Common myeloid progenitor, CD34-positive (primary cell): ENCODE data around the gene GORASP1.
"Not testable (repeated sequence)": the region's sequence is repeated elsewhere in the genome, so short reads cannot be mapped to it uniquely, and the experiment has no call there.

Source experiments
- CTCF ChIA-PET: fragments of 350-600 bp; sonication (Branson Sonifier 250); formaldehyde crosslinking; loops from one replicate; lab custom pipeline; 2021; ENCODE audit warnings: antibody characterized with exemption; lab: Charles Lee
- POLR2A ChIA-PET: fragments of 350-600 bp; sonication (Branson Sonifier 250); formaldehyde crosslinking; loops from one replicate; lab custom pipeline; 2021; ENCODE audit warnings: antibody characterized with exemption; lab: Charles Lee
- DNase-seq, 3 donors: peaks; one replicate each; pipeline versions ENCODE4 v3.0.0 to v3.0.0-alpha.2; 2013
- H3K27ac ChIP-seq, 2 experiments: 1 replicate in 1 of 2; 2 replicates in 1 of 2; pipeline ENCODE4 v1.7.0; 2013; ENCODE audit warnings: inconsistent platforms in 2 of 2, low read length in 2 of 2, mild to moderate bottlenecking in 2 of 2, low read depth in 1 of 2, moderate library complexity in 1 of 2; ENCODE audit not compliant: severe bottlenecking in 2 of 2, insufficient read depth in 1 of 2, poor library complexity in 1 of 2
- H3K27me3 ChIP-seq, 5 experiments: replicated peaks in 2 of 5; 1 replicate in 3 of 5; 2 replicates in 2 of 5; pipeline versions ENCODE4 v1.6.1 to v1.7.0; 2013; ENCODE audit warnings: low read length in 4 of 5, mild to moderate bottlenecking in 2 of 5, moderate library complexity in 2 of 5, inconsistent platforms in 1 of 5; ENCODE audit not compliant: insufficient read depth in 5 of 5, control insufficient read depth in 4 of 5
- H3K36me3 ChIP-seq, 4 experiments: 1 replicate in 2 of 4; 2 replicates in 2 of 4; pipeline versions ENCODE4 v1.6.1 to v1.7.0; 2013; ENCODE audit warnings: low read length in 3 of 4, control low read depth in 1 of 4, mild to moderate bottlenecking in 1 of 4; ENCODE audit not compliant: control insufficient read depth in 4 of 4, insufficient read depth in 4 of 4
- H3K4me1 ChIP-seq, 4 experiments: 1 replicate in 3 of 4; 2 replicates in 1 of 4; pipeline versions ENCODE4 v1.6.1 to v1.7.1; 2013; ENCODE audit warnings: low read length in 3 of 4, mild to moderate bottlenecking in 3 of 4, control low read depth in 1 of 4, inconsistent platforms in 1 of 4, moderate library complexity in 1 of 4; ENCODE audit not compliant: control insufficient read depth in 4 of 4, insufficient read depth in 4 of 4; ENCODE audit errors: control extremely low read depth in 1 of 4
- H3K4me3 ChIP-seq, 7 experiments: 1 replicate in 4 of 7; 2 replicates in 3 of 7; pipeline versions ENCODE4 v1.5.1 to v1.7.0; 2013; ENCODE audit warnings: mild to moderate bottlenecking in 7 of 7, low read length in 6 of 7, moderate library complexity in 6 of 7, inconsistent platforms in 2 of 7, low read depth in 2 of 7, control low read depth in 1 of 7; ENCODE audit not compliant: insufficient read depth in 4 of 7, control insufficient read depth in 1 of 7; ENCODE audit errors: extremely low read depth in 1 of 7
- H3K9me3 ChIP-seq, 5 experiments: 1 replicate in 4 of 5; 2 replicates in 1 of 5; pipeline versions ENCODE4 v1.6.1 to v1.7.1; 2013; ENCODE audit warnings: low read length in 4 of 5, mild to moderate bottlenecking in 2 of 5, inconsistent platforms in 1 of 5, low read depth in 1 of 5, moderate library complexity in 1 of 5; ENCODE audit not compliant: control insufficient read depth in 4 of 5, insufficient read depth in 2 of 5; ENCODE audit errors: control extremely low read depth in 1 of 5
- WGBS: methylation state at CpG from one replicate; pipeline ENCODE4 v1.1.5; 2013; ENCODE audit not compliant: insufficient coverage; 5-methylcytosine and 5-hydroxymethylcytosine counted together

The GORASP1 gene

GRCh38 chr3:39061228-39061627 lies 46.2 kb downstream of the GORASP1 start:
- POLR2A ChIA-PET, H3K4me3 ChIP-seq, CTCF ChIA-PET, H3K27ac ChIP-seq, H3K9me3 ChIP-seq, H3K36me3 ChIP-seq, H3K27me3 ChIP-seq, DNase-seq: not testable (repeated sequence)
- peaks cover 0 to 12% (median 3%) of the 10 kb centered on the region in 4 experiments for H3K4me1 ChIP-seq
- no CpG with 5 or more reads among the region's 2 CpGs for WGBS

DNA sequence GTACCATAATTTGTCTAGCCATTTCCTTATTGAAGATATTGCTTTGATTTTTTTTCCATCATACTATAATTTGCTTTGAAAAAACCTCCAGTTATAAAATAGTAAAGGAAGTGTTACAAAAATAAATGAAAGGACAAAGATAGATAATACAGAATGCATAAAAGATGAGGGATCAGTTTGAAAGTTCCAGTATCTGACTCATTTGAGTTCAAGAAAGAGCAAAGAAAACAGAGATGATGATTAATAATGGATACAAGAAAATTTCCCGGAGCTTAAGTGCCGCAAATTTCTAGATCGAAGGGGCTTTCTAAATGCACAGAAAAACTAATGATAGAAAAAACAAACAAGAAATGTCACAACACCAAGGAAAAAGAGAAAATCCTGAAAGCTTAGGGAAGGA lies 51.3 kb downstream of the GORASP1 start:
- H3K9me3 ChIP-seq: peaks cover 0 to 1% (median 0%) of the 10 kb centered on the region in 5 experiments
- no peaks in the 10 kb centered on the region for H3K27me3 ChIP-seq
- H3K4me3 ChIP-seq: no peak overlapping the region
- no peak for DNase-seq
- no peaks in the 10 kb centered on the region for H3K36me3 ChIP-seq
- CTCF ChIA-PET: interaction anchor here (2.2 kb wide), 1 partner anchor 9 kb away, joined by 8 read pairs; no protein-coding TSS in a partner anchor
- no peak overlapping the region for H3K27ac ChIP-seq
- no CpG with 5 or more reads among the region's 3 CpGs for WGBS
- POLR2A ChIA-PET: interaction anchor here (0.6 kb wide), 1 partner anchor 25 kb away, joined by 5 read pairs; no protein-coding TSS in a partner anchor
- peaks cover 0 to 21% (median 14%) of the 10 kb centered on the region in 4 experiments for H3K4me1 ChIP-seq

- WGBS: 100% methylated on average over 2 of the region's 2 CpGs
- no peak overlapping the region for H3K4me3 ChIP-seq
- no peaks in the 10 kb centered on the region for H3K27me3 ChIP-seq
- DNase-seq: no peak
- ChIA-PET CTCF (no interaction called here), POLR2A (no interaction called here)
- no peaks in the 10 kb centered on the region for H3K9me3 ChIP-seq
- H3K36me3 ChIP-seq: no peaks in the 10 kb centered on the region
- H3K27ac ChIP-seq: no peak overlapping the region
- H3K4me1 ChIP-seq: peaks cover 2 to 22% (median 16%) of the 10 kb centered on the region in 4 experiments
Measured at GRCh38 chr3:39053696-39054095, 53.7 kb downstream of the GORASP1 start.

- peak overlapping the region; percentile 61 to 91 (median 83) for H3K4me3 ChIP-seq
- no peaks in the 10 kb centered on the region for H3K36me3 ChIP-seq
- peak overlapping the region; percentile 95 to 98 for H3K27ac ChIP-seq
- CTCF ChIA-PET: no interaction called here
- peaks cover 2 to 22% (median 16%) of the 10 kb centered on the region in 4 experiments for H3K4me1 ChIP-seq
- POLR2A ChIA-PET: no interaction called here
- H3K9me3 ChIP-seq: no peaks in the 10 kb centered on the region
- peak in 1 of 3 donors; percentile 82 for DNase-seq
- no peaks in the 10 kb centered on the region for H3K27me3 ChIP-seq
- WGBS: no CpG with 5 or more reads among the region's 11 CpGs
Measured at GRCh38 chr3:39052583-39052982, 54.8 kb downstream of the GORASP1 start.

DNA sequence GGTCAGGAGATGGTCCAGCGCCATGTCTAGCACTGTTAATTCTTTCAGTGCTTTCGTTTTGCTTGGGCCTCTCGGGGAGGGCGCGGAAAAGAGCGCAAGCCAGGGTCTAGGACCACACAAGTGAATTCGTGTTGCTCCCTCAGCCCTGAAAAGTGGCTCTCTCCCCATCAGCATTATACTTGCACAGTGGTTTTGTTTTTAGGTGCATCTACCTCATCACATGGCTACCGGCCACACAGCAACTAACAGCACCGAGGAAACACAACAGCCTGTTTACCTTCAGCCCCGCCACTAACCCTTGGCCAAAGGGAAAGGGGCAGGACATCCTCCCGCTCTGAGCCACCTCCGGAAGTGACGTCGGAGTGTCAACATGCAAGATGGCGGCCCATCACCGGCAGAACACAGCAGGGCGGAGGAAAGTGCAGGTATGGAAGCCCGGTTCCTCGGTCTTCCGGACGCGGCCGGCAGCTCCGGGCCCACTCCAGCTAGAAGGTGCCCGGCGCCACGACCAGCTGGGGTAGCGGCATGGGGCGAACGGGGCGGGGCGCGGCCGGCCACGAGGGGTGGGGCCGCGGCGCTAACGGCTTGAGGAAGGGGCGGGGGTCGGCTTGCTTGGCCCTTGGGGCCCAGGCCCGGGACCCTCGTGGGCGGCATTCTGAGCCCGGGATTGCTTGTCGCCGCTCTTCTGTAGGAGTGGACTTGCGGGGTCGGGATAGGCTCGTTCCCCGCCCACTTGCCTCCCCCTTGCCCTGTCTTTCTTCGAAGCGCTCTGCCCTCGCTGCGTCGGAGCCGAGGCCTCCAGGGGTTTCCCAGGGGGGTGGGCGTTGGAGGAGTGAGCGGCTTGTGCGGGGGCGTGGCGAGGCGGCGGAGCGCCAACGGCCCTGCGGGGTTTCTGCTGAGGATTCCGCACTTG lies 55.5 kb downstream of the GORASP1 start, which contains the start of the genes SCN11A and WDR48:
Gene SCN11A (minus strand): TSS at position 296 of the 913 bp plus-strand sequence. CDS start 101,582 bp downstream, outside the sequence.
Gene WDR48 (plus strand): TSS at position 368 of the 913 bp plus-strand sequence. CDS start 10 bp downstream, at position 378.
- Histone ChIP-seq H3K4me3 (peak within 1 kb of the TSS; percentile 61 to 91 (median 83)), H3K27me3 (no peaks in the 10 kb centered on the region), H3K4me1 (peaks cover 2 to 22% (median 16%) of the 10 kb centered on the region in 4 experiments), H3K9me3 (no peaks in the 10 kb centered on the region), H3K36me3 (no peaks in the 10 kb centered on the region), H3K27ac (peak within 1 kb of the TSS; percentile 95 to 98)
- peak; percentile 96 to 98 (median 98) for DNase-seq
- POLR2A ChIA-PET: no interaction called here
- WGBS: under 1% methylated on average over 60 of the region's 68 CpGs
- CTCF ChIA-PET: interaction anchor here (1.0 kb wide), 1 partner anchor 52 kb away, joined by 3 read pairs; no protein-coding TSS in a partner anchor

GRCh38 chr3:39050029-39050428 lies 57.4 kb downstream of the GORASP1 start:
- POLR2A ChIA-PET: no interaction called here
- no peaks in the 10 kb centered on the region for H3K36me3 ChIP-seq
- CTCF ChIA-PET: interaction anchor here (1.2 kb wide), 1 partner anchor 10 kb away, joined by 6 read pairs; no protein-coding TSS in a partner anchor

More at GRCh38 chr3:39050029-39050428, 57.4 kb downstream of the GORASP1 start:
- Histone ChIP-seq H3K4me3 (no peak overlapping the region), H3K4me1 (peaks cover 2 to 21% (median 14%) of the 10 kb centered on the region in 4 experiments), H3K9me3 (no peaks in the 10 kb centered on the region), H3K27ac (no peak overlapping the region), H3K27me3 (no peaks in the 10 kb centered on the region)
- DNase-seq: peak in 1 of 3 donors; percentile 9
